ENCODE data around the gene DNM3. TPM values are rescaled to one million over a fixed set of nuclear protein-coding genes. Genes with fewer than 3 reads are reported as not detected.

The DNM3 gene
- polyA plus RNA-seq, 1 of the 3 experiments (the other 2 are of a cell fraction): 0.43 TPM

DNA sequence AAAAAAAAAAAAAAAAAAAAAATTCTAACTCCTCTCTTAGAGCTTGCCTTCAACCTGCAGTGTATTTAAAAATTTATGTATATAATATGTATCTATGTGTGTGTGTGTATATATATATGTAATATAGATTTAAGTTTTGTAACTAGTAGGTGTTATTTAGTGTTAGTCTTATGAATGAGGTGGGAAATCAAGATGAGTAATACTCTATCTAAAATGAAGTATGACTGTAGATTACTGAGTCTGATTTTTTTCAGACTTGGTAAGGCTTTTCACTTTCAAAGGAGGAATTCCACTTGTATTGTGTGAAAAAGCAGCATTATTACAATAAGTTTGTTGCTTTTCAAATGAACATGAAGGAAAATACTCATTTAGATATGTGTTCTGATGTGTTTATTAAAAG is 5.4 kb upstream of the DNM3 start:
- H3K9ac ChIP-seq: no peak overlapping the region
- ChIA-PET POLR2A (no interaction called here), CTCF (no interaction called here)
- H3K79me2 ChIP-seq (ENCODE audit: insufficient read depth): no peaks in the 10 kb centered on the region
- H3K4me3 ChIP-seq (ENCODE audit: low read depth in 2 of 2, low read length in 1 of 2): no peak overlapping the region
- TF ChIP-seq MXI1 (IDR thresholded peaks at IDR 0.05; ENCODE audit: low read depth, low read length) (no peak), FOXJ3 (CRISPR knock-in tag; IDR thresholded peaks at IDR 0.05) (no peak), FOXM1 (IDR thresholded peaks at IDR 0.05; ENCODE audit: low read depth) (no peak), RFX5 (IDR thresholded peaks at IDR 0.05; ENCODE audit: low read length) (no peak), POLR2AphosphoS5 (IDR thresholded peaks at IDR 0.05; ENCODE audit: low read depth, low read length) (no peak), GATA2 (CRISPR knock-in tag; IDR thresholded peaks at IDR 0.05) (no peak), NRF1 (IDR thresholded peaks at IDR 0.05; ENCODE audit: low read depth, low read length) (no peak), USF1 (IDR thresholded peaks at IDR 0.05; ENCODE audit: borderline replicate concordance, low read depth) (no peak), EZH2phosphoT487 (IDR thresholded peaks at IDR 0.05; ENCODE audit: borderline replicate concordance, low read depth) (no peak), MEF2A (IDR thresholded peaks at IDR 0.05; ENCODE audit: borderline replicate concordance, low read depth) (no peak), TAF1 (IDR thresholded peaks at IDR 0.05; ENCODE audit: borderline replicate concordance, low read depth, low read length) (no peak), CHD2 (IDR thresholded peaks at IDR 0.05; ENCODE audit: low read length, partially characterized antibody) (no peak), PBX3 (IDR thresholded peaks at IDR 0.05) (no peak)
- TF ChIP-seq, protein P1, sequence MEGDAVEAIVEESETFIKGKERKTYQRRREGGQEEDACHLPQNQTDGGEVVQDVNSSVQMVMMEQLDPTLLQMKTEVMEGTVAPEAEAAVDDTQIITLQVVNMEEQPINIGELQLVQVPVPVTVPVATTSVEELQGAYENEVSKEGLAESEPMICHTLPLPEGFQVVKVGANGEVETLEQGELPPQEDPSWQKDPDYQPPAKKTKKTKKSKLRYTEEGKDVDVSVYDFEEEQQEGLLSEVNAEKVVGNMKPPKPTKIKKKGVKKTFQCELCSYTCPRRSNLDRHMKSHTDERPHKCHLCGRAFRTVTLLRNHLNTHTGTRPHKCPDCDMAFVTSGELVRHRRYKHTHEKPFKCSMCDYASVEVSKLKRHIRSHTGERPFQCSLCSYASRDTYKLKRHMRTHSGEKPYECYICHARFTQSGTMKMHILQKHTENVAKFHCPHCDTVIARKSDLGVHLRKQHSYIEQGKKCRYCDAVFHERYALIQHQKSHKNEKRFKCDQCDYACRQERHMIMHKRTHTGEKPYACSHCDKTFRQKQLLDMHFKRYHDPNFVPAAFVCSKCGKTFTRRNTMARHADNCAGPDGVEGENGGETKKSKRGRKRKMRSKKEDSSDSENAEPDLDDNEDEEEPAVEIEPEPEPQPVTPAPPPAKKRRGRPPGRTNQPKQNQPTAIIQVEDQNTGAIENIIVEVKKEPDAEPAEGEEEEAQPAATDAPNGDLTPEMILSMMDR (IDR thresholded peaks at IDR 0.05): no peak
- TF ChIP-seq, protein P2, sequence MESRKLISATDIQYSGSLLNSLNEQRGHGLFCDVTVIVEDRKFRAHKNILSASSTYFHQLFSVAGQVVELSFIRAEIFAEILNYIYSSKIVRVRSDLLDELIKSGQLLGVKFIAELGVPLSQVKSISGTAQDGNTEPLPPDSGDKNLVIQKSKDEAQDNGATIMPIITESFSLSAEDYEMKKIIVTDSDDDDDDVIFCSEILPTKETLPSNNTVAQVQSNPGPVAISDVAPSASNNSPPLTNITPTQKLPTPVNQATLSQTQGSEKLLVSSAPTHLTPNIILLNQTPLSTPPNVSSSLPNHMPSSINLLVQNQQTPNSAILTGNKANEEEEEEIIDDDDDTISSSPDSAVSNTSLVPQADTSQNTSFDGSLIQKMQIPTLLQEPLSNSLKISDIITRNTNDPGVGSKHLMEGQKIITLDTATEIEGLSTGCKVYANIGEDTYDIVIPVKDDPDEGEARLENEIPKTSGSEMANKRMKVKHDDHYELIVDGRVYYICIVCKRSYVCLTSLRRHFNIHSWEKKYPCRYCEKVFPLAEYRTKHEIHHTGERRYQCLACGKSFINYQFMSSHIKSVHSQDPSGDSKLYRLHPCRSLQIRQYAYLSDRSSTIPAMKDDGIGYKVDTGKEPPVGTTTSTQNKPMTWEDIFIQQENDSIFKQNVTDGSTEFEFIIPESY (IDR thresholded peaks at IDR 0.05; ENCODE audit: borderline replicate concordance, low read depth): no peak
- H3K4me1 ChIP-seq (ENCODE audit: control insufficient read depth in 1 of 2, insufficient read depth in 2 of 2, low read depth in 1 of 2, low read length in 1 of 2): peaks cover 0 to 4% of the 10 kb centered on the region in 2 experiments; a peak in 1 of 4 replicates
- DNase-seq: no peak
- no peak overlapping the region for H3K4me2 ChIP-seq
- H3F3A ChIP-seq (replicated peaks; ENCODE audit: insufficient read depth): no peaks in the 10 kb centered on the region
- no peaks in the 10 kb centered on the region for H3K9me2 ChIP-seq
- H3K27me3 ChIP-seq (ENCODE audit: insufficient read depth): peaks cover 11% of the 10 kb centered on the region
- H3K9me3 ChIP-seq: no peaks in the 10 kb centered on the region
- H3K36me3 ChIP-seq (replicated peaks in 1 of 2; ENCODE audit: control insufficient read depth in 1 of 2, insufficient read depth in 2 of 2, low read length in 1 of 2): no peaks in the 10 kb centered on the region
- H2AFZ ChIP-seq (ENCODE audit: low read depth): no peak overlapping the region
- no peaks in the 10 kb centered on the region for H4K20me1 ChIP-seq (ENCODE audit: insufficient read depth)
- H3K27ac ChIP-seq (ENCODE audit: low read depth in 2 of 2, low read length in 1 of 2): no peak overlapping the region
